Liver (tissue), 9 donors: Measurements from ENCODE around the gene CD27. TPM values are rescaled to one million over a fixed set of nuclear protein-coding genes. Genes with fewer than 3 reads are reported as not detected.

Source experiments
- DNase-seq: peaks from one replicate; pipeline ENCODE4 v3.0.0-alpha.2; 2017; ENCODE audit warnings: low spot score
- H3K27ac ChIP-seq, 2 donors: one replicate each; pipeline ENCODE4 v1.7.0; 2013; ENCODE audit warnings: inconsistent platforms in 2 of 2, low read length in 2 of 2, control low read depth in 1 of 2, low read depth in 1 of 2, mild to moderate bottlenecking in 1 of 2
- H3K27me3 ChIP-seq, 4 donors: one replicate each; pipeline versions ENCODE4 v1.6.1 to v1.7.0; 2013; ENCODE audit warnings: low read length in 3 of 4, inconsistent platforms in 1 of 4, mild to moderate bottlenecking in 1 of 4, moderate library complexity in 1 of 4; ENCODE audit not compliant: control insufficient read depth in 4 of 4, insufficient read depth in 4 of 4
- H3K36me3 ChIP-seq, 4 donors: one replicate each; pipeline versions ENCODE4 v1.6.1 to v1.7.0; 2013; ENCODE audit warnings: low read length in 3 of 4, mild to moderate bottlenecking in 3 of 4, low read depth in 1 of 4, moderate library complexity in 1 of 4; ENCODE audit not compliant: control insufficient read depth in 4 of 4, insufficient read depth in 3 of 4
- H3K4me1 ChIP-seq, 4 donors: one replicate each; pipeline versions ENCODE4 v1.6.1 to v1.7.0; 2013; ENCODE audit warnings: low read length in 3 of 4, mild to moderate bottlenecking in 3 of 4, moderate library complexity in 1 of 4; ENCODE audit not compliant: control insufficient read depth in 4 of 4, insufficient read depth in 4 of 4
- H3K4me3 ChIP-seq, 3 donors: one replicate each; pipeline versions ENCODE4 v1.6.1 to v1.7.0; 2013; ENCODE audit warnings: low read length in 3 of 3, control low read depth in 1 of 3, low read depth in 1 of 3, mild to moderate bottlenecking in 1 of 3
- H3K9ac ChIP-seq, 2 donors: one replicate each; pipeline ENCODE4 v1.7.0; 2013; ENCODE audit warnings: low read length in 2 of 2, mild to moderate bottlenecking in 2 of 2, moderate library complexity in 2 of 2, control low read depth in 1 of 2, low read depth in 1 of 2
- H3K9me3 ChIP-seq, 4 donors: one replicate each; pipeline versions ENCODE4 v1.6.1 to v1.7.0; 2013; ENCODE audit warnings: low read length in 3 of 4; ENCODE audit not compliant: control insufficient read depth in 4 of 4
- ATF3 ChIP-seq: IDR thresholded peaks from 2 replicates; pipeline ENCODE4 v1.6.1; 2016; ENCODE audit warnings: antibody characterized with exemption
- CTCF ChIP-seq: fragments of 150-350 bp; IDR thresholded peaks from 2 replicates; pipeline ENCODE4 v1.5.1; 2017; ENCODE audit warnings: improper control_type of control experiment, low read depth, low read length; ENCODE audit not compliant: missing input control
- EGR1 ChIP-seq, 2 donors: IDR thresholded peaks; 2 replicates each; pipeline ENCODE4 v1.6.1; 2016 to 2018; ENCODE audit warnings: antibody characterized with exemption in 2 of 2, low read depth in 2 of 2
- FOXA2 ChIP-seq: IDR thresholded peaks from 2 replicates; pipeline ENCODE4 v1.6.1; 2016; ENCODE audit warnings: antibody characterized with exemption
- GABPA ChIP-seq, 2 donors: IDR thresholded peaks in 1 of 2; conservative IDR thresholded peaks in 1 of 2; 2 replicates each; pipeline ENCODE4 v1.6.1; 2016; ENCODE audit warnings: antibody characterized with exemption in 2 of 2, mild to moderate bottlenecking in 1 of 2, moderate library complexity in 1 of 2
- HNF4A ChIP-seq, 2 donors: conservative IDR thresholded peaks; 2 replicates each; pipeline ENCODE4 v1.6.1; 2016; ENCODE audit warnings: antibody characterized with exemption in 2 of 2, mild to moderate bottlenecking in 2 of 2
- HNF4G ChIP-seq: IDR thresholded peaks from 2 replicates; pipeline ENCODE4 v1.6.1; 2016; ENCODE audit warnings: antibody characterized with exemption
- JUND ChIP-seq, 2 donors: IDR thresholded peaks; 2 replicates each; pipeline ENCODE4 v1.6.1; 2016; ENCODE audit warnings: antibody characterized with exemption in 2 of 2
- MAX ChIP-seq: IDR thresholded peaks from 2 replicates; pipeline ENCODE4 v1.6.1; 2016; ENCODE audit warnings: antibody characterized with exemption
- NR2F2 ChIP-seq: IDR thresholded peaks from 2 replicates; pipeline ENCODE4 v1.6.1; 2016; ENCODE audit warnings: antibody characterized with exemption
- RAD21 ChIP-seq, 2 donors: IDR thresholded peaks; 2 replicates each; pipeline ENCODE4 v1.6.1; 2016; ENCODE audit warnings: antibody characterized with exemption in 2 of 2, mild to moderate bottlenecking in 2 of 2
- REST ChIP-seq: IDR thresholded peaks from 2 replicates; pipeline ENCODE4 v1.6.1; 2016; ENCODE audit warnings: antibody characterized with exemption, mild to moderate bottlenecking
- RXRA ChIP-seq, 2 donors: IDR thresholded peaks; 2 replicates each; pipeline ENCODE4 v1.6.1; 2017 to 2018; ENCODE audit warnings: antibody characterized with exemption in 2 of 2, mild to moderate bottlenecking in 1 of 2
- SP1 ChIP-seq: IDR thresholded peaks from 2 replicates; pipeline ENCODE4 v1.6.1; 2018; ENCODE audit warnings: antibody characterized with exemption, mild to moderate bottlenecking
- TAF1 ChIP-seq: conservative IDR thresholded peaks from 2 replicates; pipeline ENCODE4 v1.6.1; 2016; ENCODE audit warnings: antibody characterized with exemption, mild to moderate bottlenecking
- YY1 ChIP-seq: IDR thresholded peaks from 2 replicates; pipeline ENCODE4 v1.6.1; 2016; ENCODE audit warnings: antibody characterized with exemption, mild to moderate bottlenecking
- ZBTB33 ChIP-seq: IDR thresholded peaks from 2 replicates; pipeline ENCODE4 v1.6.1; 2016; ENCODE audit warnings: antibody characterized with exemption
- WGBS: extraction: QIAGEN DNeasy Blood & Tissue Kit; methylation state at CpG from one replicate; pipeline ENCODE4 v1.1.7; 2013; 5-methylcytosine and 5-hydroxymethylcytosine counted together
- polyA plus RNA-seq, 2 donors: library from polyadenylated mRNA; stranded (reverse) in 1 of 2; unstranded in 1 of 2; fragments of 200-250 nt in 1 of 2; fragments of >200 nt in 1 of 2; fragmentation: Nextera tagmentation in 1 of 2; extraction: Ambion mirVana in 1 of 2; gene quantifications; one replicate each; pipeline versions ENCODE4 v1.2.1 to v1.2.3, GENCODE V29; 2013 to 2015
- total RNA-seq, 2 donors: library from RNA; depleted of rRNA; stranded (reverse); fragments of >200 nt; gene quantifications; one replicate each; pipeline ENCODE4 v1.2.3, GENCODE V29; 2014
- donor health status: healthy.
- donor health status: healthy.
- donor health status: healthy.
- donor health status: healthy.
- donor health status: healthy.

The CD27 gene
- total and polyA plus RNA-seq, 4 donors, result 0.28 to 2.5 (median 0.62) TPM

GRCh38 chr12:6450869-6451347, 6.2 kb downstream of the CD27 start:
- no peaks in the 10 kb centered on the region for H3K9me3 ChIP-seq
- TF ChIP-seq REST (no peak), RXRA (IDR thresholded peaks at IDR 0.05) (no peak), ZBTB33 (no peak), EGR1 (IDR thresholded peaks at IDR 0.05; ENCODE audit: low read depth in 2 of 2) (no peak), HNF4G (no peak), RAD21 (IDR thresholded peaks at IDR 0.05) (no peak)
- H3K4me1 ChIP-seq, result peaks cover 8 to 26% (median 17%) of the 10 kb centered on the region in 4 donors
- peak overlapping the region in 1 of 2 donors; percentile 47 for H3K9ac ChIP-seq
- H3K4me3 ChIP-seq, result peak overlapping the region; percentile 65 to 92 (median 74)
- H3K27me3 ChIP-seq, result no peaks in the 10 kb centered on the region
- H3K27ac ChIP-seq, result peak overlapping the region; percentile 84 to 91
- WGBS, result 23% methylated on average over 11 of the region's 11 CpGs
- peaks cover 2 to 14% (median 11%) of the 10 kb centered on the region in 4 donors for H3K36me3 ChIP-seq
- no peak for DNase-seq

GRCh38 chr12:6451348-6452244, 6.8 kb downstream of the CD27 start, which contains the start of gene TAPBPL:
Gene TAPBPL, plus strand, starts transcription at chr12:6452042. Its CDS starts 207 bp downstream, at chr12:6452249.
- Histone ChIP-seq H3K4me1 (peaks cover 8 to 26% (median 17%) of the 10 kb centered on the region in 4 donors), H3K4me3 (peak within 1 kb of the TSS; percentile 65 to 92 (median 74)), H3K9me3 (no peaks in the 10 kb centered on the region), H3K36me3 (peaks cover 2 to 12% (median 9%) of the 10 kb centered on the region in 4 donors), H3K9ac (peak within 1 kb of the TSS; percentile 51 to 95), H3K27ac (peak within 1 kb of the TSS; percentile 84 to 91), H3K27me3 (no peaks in the 10 kb centered on the region)
- TF ChIP-seq RAD21 (IDR thresholded peaks at IDR 0.05) (peak; percentile 3 to 27), JUND (IDR thresholded peaks at IDR 0.05) (no peak), FOXA2 (no peak), REST (peak; percentile 83), MAX (peak; percentile 57), CTCF (no peak), HNF4G (no peak), GABPA (IDR thresholded peaks at IDR 0.05 in 1 of 2, conservative IDR thresholded peaks at IDR 0.05 in 1 of 2) (peak in 1 of 2 donors; percentile 82), EGR1 (IDR thresholded peaks at IDR 0.05; ENCODE audit: low read depth in 2 of 2) (peak; percentile 6 to 43), NR2F2 (peak; percentile 74), HNF4A (conservative IDR thresholded peaks at IDR 0.05) (peak; percentile 2 to 17), SP1 (peak; percentile 57), YY1 (peak; percentile 96), TAF1 (peak; percentile 81), ATF3 (no peak), RXRA (IDR thresholded peaks at IDR 0.05) (peak in 1 of 2 donors; percentile 26)
- under 1% methylated on average over 27 of the region's 27 CpGs for WGBS
- DNase-seq, result peak; percentile 80
